PC-9 (cell line): ENCODE measurements around the gene CREBL2.
"Not testable (repeated sequence)": the region's sequence is repeated elsewhere in the genome, so short reads cannot be mapped to it uniquely, and the experiment has no call there.

Experiments
- CTCF ChIP-seq: fragments of 200-600 bp; sonication (generic); conservative IDR thresholded peaks from 2 replicates; pipeline ENCODE4 v1.6.1; 2017; ENCODE audit warnings: mixed run types, antibody characterized with exemption, mild to moderate bottlenecking, moderate library complexity
- EZH2 ChIP-seq: fragments of 200-600 bp; sonication (generic); IDR thresholded peaks from 2 replicates; pipeline ENCODE4 v1.8.0; 2017; ENCODE audit warnings: antibody characterized with exemption, low read depth

DNA sequence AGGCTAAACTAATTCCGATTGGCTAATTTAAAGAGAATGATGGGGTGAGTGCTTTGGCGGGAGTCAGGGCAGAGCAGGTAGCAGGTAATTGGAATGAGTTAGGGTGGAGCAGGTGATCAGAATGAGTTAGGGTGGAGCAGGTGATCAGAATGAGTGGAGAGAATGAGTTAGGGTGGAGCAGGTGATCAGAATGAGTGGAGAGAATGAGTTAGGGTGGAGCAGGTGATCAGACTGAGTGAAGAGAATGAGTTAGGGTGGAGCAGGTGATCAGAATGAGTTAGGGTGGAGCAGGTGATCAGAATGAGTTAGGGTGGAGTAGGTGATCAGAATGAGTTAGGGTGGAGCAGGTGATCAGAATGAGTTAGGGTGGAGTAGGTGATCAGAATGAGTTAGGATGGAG, 15.7 kb upstream of the CREBL2 start:
- TF ChIP-seq CTCF, EZH2: not testable (repeated sequence)
